HL-60 (cell line): ENCODE data around the gene ATL2.

Experiments used
- DNase-seq, 2 experiments: peaks; one replicate each; pipeline ENCODE4 v3.0.0-alpha.2; 2010 to 2020; ENCODE audit warnings: low read depth in 1 of 2, low spot score in 1 of 2
- H3K27ac ChIP-seq: fragments of 250-450 bp; sonication (Bioruptor Pico); replicated peaks from 2 replicates; pipeline ENCODE4 v1.5.1; 2020; ENCODE audit warnings: mild to moderate bottlenecking, moderate library complexity
- H3K27me3 ChIP-seq: fragments of 250-450 bp; sonication (Bioruptor Pico); 2 replicates; pipeline ENCODE4 v1.5.1; 2021; ENCODE audit warnings: mild to moderate bottlenecking, moderate library complexity; ENCODE audit not compliant: insufficient read depth, poor library complexity, severe bottlenecking
- H3K4me3 ChIP-seq: replicated peaks from 2 replicates; pipeline ENCODE4 v1.5.1; 2011; ENCODE audit warnings: mild to moderate bottlenecking, control low read depth, low read length; ENCODE audit not compliant: insufficient read depth
- GABPA ChIP-seq: IDR thresholded peaks from 2 replicates; pipeline ENCODE4 v1.6.1; 2012; ENCODE audit warnings: low read depth
- POLR2AphosphoS5 ChIP-seq: IDR thresholded peaks from 2 replicates; pipeline ENCODE4 v1.6.1; 2012; ENCODE audit warnings: low read depth
- SPI1 ChIP-seq: IDR thresholded peaks from 2 replicates; pipeline ENCODE4 v1.6.1; 2012; ENCODE audit warnings: low read depth, mild to moderate bottlenecking, borderline replicate concordance
- TF ChIP-seq, protein P1 (sequence below): IDR thresholded peaks from one replicate; pipeline ENCODE4 v1.5.1; 2011; ENCODE audit warnings: low read length, control low read depth, inconsistent platforms; ENCODE audit not compliant: insufficient read depth
- TF ChIP-seq, protein P2 (sequence below): IDR thresholded peaks from 2 replicates; pipeline ENCODE4 v1.6.1; 2012; ENCODE audit warnings: low read depth; ENCODE audit not compliant: insufficient replicate concordance

ATL2 gene

DNA sequence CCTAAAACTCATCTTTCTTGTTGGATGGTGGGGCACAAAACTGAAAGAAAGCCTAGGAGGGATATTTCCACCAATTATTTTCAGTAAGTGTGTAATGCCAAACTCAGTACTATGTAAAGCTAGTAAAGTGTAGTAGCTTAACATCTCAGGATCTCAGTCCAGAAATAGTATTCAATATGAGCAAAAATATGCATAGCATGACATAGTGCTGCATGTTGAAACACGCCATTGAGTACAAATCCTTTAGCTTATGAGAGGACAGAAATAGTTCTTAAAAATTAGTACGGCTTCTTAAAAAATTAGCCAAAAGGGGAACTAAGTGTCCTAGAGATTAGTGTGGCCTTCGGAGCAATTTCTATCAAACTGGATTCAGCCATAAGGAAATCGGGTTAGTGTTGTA is 21.7 kb upstream of the ATL2 start:
- H3K27ac ChIP-seq = no peak overlapping the region
- TF ChIP-seq POLR2AphosphoS5 (no peak), GABPA (no peak), SPI1 (no peak)
- TF ChIP-seq, protein P1, sequence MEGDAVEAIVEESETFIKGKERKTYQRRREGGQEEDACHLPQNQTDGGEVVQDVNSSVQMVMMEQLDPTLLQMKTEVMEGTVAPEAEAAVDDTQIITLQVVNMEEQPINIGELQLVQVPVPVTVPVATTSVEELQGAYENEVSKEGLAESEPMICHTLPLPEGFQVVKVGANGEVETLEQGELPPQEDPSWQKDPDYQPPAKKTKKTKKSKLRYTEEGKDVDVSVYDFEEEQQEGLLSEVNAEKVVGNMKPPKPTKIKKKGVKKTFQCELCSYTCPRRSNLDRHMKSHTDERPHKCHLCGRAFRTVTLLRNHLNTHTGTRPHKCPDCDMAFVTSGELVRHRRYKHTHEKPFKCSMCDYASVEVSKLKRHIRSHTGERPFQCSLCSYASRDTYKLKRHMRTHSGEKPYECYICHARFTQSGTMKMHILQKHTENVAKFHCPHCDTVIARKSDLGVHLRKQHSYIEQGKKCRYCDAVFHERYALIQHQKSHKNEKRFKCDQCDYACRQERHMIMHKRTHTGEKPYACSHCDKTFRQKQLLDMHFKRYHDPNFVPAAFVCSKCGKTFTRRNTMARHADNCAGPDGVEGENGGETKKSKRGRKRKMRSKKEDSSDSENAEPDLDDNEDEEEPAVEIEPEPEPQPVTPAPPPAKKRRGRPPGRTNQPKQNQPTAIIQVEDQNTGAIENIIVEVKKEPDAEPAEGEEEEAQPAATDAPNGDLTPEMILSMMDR = no peak
- TF ChIP-seq, protein P2, sequence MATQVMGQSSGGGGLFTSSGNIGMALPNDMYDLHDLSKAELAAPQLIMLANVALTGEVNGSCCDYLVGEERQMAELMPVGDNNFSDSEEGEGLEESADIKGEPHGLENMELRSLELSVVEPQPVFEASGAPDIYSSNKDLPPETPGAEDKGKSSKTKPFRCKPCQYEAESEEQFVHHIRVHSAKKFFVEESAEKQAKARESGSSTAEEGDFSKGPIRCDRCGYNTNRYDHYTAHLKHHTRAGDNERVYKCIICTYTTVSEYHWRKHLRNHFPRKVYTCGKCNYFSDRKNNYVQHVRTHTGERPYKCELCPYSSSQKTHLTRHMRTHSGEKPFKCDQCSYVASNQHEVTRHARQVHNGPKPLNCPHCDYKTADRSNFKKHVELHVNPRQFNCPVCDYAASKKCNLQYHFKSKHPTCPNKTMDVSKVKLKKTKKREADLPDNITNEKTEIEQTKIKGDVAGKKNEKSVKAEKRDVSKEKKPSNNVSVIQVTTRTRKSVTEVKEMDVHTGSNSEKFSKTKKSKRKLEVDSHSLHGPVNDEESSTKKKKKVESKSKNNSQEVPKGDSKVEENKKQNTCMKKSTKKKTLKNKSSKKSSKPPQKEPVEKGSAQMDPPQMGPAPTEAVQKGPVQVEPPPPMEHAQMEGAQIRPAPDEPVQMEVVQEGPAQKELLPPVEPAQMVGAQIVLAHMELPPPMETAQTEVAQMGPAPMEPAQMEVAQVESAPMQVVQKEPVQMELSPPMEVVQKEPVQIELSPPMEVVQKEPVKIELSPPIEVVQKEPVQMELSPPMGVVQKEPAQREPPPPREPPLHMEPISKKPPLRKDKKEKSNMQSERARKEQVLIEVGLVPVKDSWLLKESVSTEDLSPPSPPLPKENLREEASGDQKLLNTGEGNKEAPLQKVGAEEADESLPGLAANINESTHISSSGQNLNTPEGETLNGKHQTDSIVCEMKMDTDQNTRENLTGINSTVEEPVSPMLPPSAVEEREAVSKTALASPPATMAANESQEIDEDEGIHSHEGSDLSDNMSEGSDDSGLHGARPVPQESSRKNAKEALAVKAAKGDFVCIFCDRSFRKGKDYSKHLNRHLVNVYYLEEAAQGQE = no peak
- H3K4me3 ChIP-seq = no peak overlapping the region
- DNase-seq = no peak
- H3K27me3 ChIP-seq = no peaks in the 10 kb centered on the region

DNA sequence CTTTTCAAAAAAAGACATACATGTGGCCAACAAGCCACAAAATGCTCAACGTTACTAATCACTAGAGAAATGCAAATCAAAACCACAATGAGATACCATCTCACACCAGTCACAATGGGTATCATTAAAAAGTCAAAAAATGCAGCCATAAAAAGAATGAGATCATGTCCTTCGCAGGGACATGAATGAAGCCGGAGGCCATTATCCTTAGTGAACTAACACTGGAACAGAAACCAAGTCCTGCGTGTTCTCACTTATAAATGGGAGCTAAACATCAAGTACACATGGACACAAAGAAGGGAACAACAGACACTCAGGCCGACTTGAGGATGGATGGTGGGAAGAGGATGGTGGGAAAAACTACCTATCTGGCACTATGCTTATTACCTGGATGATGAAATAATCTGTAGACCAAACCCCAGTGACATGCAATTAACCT is 17.8 kb upstream of the ATL2 start:
- Histone ChIP-seq H3K27ac (no peak overlapping the region), H3K4me3 (no peak overlapping the region), H3K27me3 (no peaks in the 10 kb centered on the region)
- TF ChIP-seq POLR2AphosphoS5 = no peak
- TF ChIP-seq, protein P2 = no peak
- TF ChIP-seq SPI1 = no peak
- no peak for TF ChIP-seq GABPA
- TF ChIP-seq, protein P1 = no peak
- DNase-seq = no peak

DNA sequence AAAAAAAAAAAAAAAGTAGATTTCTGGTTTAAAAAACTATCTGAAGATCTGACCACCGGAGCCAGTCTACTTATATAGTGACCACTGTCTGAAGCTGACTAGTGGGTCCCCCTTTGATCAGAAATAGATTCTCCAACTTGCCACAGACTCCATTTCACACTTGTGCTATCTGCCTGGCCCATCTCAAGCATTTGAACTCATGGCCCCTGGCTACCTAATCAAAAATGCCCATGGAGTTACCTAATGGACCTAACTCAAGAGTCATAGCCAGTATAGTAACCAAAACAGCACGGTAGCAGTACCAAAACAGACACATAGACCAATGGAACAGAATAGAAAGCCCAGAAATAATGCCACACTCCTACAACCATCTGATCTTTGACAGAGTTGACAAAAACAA is 17.0 kb upstream of the ATL2 start:
- H3K4me3 ChIP-seq = no peak overlapping the region
- no peak overlapping the region for H3K27ac ChIP-seq
- TF ChIP-seq, protein P1 = no peak
- TF ChIP-seq POLR2AphosphoS5 = no peak
- TF ChIP-seq GABPA = no peak
- no peak for TF ChIP-seq SPI1
- TF ChIP-seq, protein P2 = no peak
- DNase-seq = no peak
- H3K27me3 ChIP-seq = no peaks in the 10 kb centered on the region
